Neural progenitor cell (in vitro differentiated cells): Measurements from ENCODE around the gene RAB11FIP2. TPM values are rescaled to one million over a fixed set of nuclear protein-coding genes. Genes with fewer than 3 reads are reported as not detected.

Experiments used
- DNase-seq: peaks from one replicate; pipeline ENCODE4 v3.0.0-alpha.2; 2016; ENCODE audit warnings: low spot score
- H2AFZ ChIP-seq: fragments of 200-600 bp; sonication (generic); replicated peaks from 2 replicates; pipeline ENCODE4 v1.6.1; 2016; ENCODE audit warnings: antibody characterized with exemption
- H3F3A ChIP-seq: fragments of 200-600 bp; sonication (generic); 2 replicates; pipeline ENCODE4 v1.6.1; 2016; ENCODE audit warnings: antibody characterized with exemption, low read depth
- H3K27ac ChIP-seq: fragments of 200-600 bp; sonication (generic); 2 replicates; pipeline ENCODE4 v1.5.1; 2016; ENCODE audit warnings: mild to moderate bottlenecking
- H3K27me3 ChIP-seq: fragments of 200-600 bp; sonication (generic); 2 replicates; pipeline ENCODE4 v1.6.1; 2016; ENCODE audit warnings: mild to moderate bottlenecking, moderate library complexity
- H3K36me3 ChIP-seq: fragments of 200-600 bp; sonication (generic); 2 replicates; pipeline ENCODE4 v1.5.1; 2016
- H3K4me1 ChIP-seq: fragments of 200-600 bp; sonication (generic); 2 replicates; pipeline ENCODE4 v1.6.1; 2016; ENCODE audit warnings: mixed run types
- H3K4me2 ChIP-seq: fragments of 200-600 bp; sonication (generic); 2 replicates; pipeline ENCODE4 v1.6.1; 2016
- H3K4me3 ChIP-seq: fragments of 200-600 bp; sonication (generic); 2 replicates; pipeline ENCODE4 v1.5.1; 2016
- H3K79me2 ChIP-seq: fragments of 200-600 bp; sonication (generic); 2 replicates; pipeline ENCODE4 v1.6.1; 2016; ENCODE audit warnings: low read depth
- H3K9ac ChIP-seq: fragments of 200-600 bp; sonication (generic); 2 replicates; pipeline ENCODE4 v1.6.1; 2016
- H3K9me3 ChIP-seq: fragments of 200-600 bp; sonication (generic); 2 replicates; pipeline ENCODE4 v1.5.1; 2016; ENCODE audit warnings: low read depth
- H4K20me1 ChIP-seq: fragments of 200-600 bp; sonication (generic); 2 replicates; pipeline ENCODE4 v1.6.1; 2016; ENCODE audit warnings: low read depth
- H3K27ac Mint-ChIP-seq: 3 replicates; pipeline ENCODE4 v1.8.0; 2021; ENCODE audit warnings: mixed read lengths
- H3K27me3 Mint-ChIP-seq: 2 replicates; pipeline ENCODE4 v1.8.0; 2022; ENCODE audit warnings: low read depth, mild to moderate bottlenecking, inconsistent platforms, moderate library complexity, mixed read lengths; ENCODE audit not compliant: insufficient read depth
- H3K36me3 Mint-ChIP-seq: 3 replicates; pipeline ENCODE4 v1.8.0; 2021; ENCODE audit warnings: mixed read lengths
- H3K4me1 Mint-ChIP-seq: 3 replicates; pipeline ENCODE4 v1.8.0; 2021; ENCODE audit warnings: mixed read lengths
- H3K4me3 Mint-ChIP-seq: 3 replicates; pipeline ENCODE4 v1.8.0; 2021; ENCODE audit warnings: mild to moderate bottlenecking, moderate library complexity, mixed read lengths
- H3K9me3 Mint-ChIP-seq: 3 replicates; pipeline ENCODE4 v1.8.0; 2020; ENCODE audit warnings: mixed read lengths
- EZH2 ChIP-seq: fragments of 200-600 bp; sonication (generic); IDR thresholded peaks from 2 replicates; pipeline ENCODE4 v1.6.1; 2017; ENCODE audit warnings: antibody characterized with exemption, mild to moderate bottlenecking, moderate library complexity
- EZH2phosphoT487 ChIP-seq: fragments of 200-600 bp; sonication (generic); IDR thresholded peaks from 2 replicates; pipeline ENCODE4 v1.6.1; 2017; ENCODE audit warnings: antibody characterized with exemption
- total RNA-seq: library from RNA; depleted of rRNA; stranded (reverse); fragments of >200 nt; gene quantifications from 2 replicates; pipeline ENCODE4 v1.2.3, GENCODE V29; 2015; ENCODE audit warnings: low replicate concordance
- TF ChIP-seq, protein P1 (sequence below): fragments of 200-600 bp; sonication (generic); IDR thresholded peaks from 2 replicates; pipeline ENCODE4 v1.5.1; 2017; ENCODE audit warnings: antibody characterized with exemption, mild to moderate bottlenecking

Gene RAB11FIP2
- total RNA-seq, 1 donor from 2014 or later: 50.7 TPM

DNA sequence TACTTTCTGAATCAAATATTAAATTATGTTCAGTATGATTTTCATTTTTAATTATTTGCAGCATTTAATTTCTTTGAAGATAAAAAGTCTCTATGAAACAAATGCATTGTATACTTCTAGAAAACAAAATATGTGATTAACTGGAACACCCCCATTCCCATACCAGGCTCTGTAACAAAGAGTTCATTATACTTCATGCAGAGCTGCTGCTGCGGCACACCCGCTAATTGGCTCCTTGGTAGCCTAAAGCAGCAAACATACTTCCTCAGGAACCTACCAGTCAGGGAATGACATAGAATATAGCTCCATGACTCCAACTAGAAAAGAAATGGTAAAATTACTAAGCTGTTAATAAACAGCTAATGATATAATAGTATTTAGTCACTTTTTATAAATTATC is 19.3 kb downstream of the RAB11FIP2 start:
- H4K20me1 ChIP-seq: no peaks in the 10 kb centered on the region
- no peak overlapping the region for H3K27ac ChIP-seq
- no peak overlapping the region for H3K4me3 ChIP-seq
- Mint-ChIP-seq H3K36me3 (no peaks in the 10 kb centered on the region), H3K4me3 (no peak overlapping the region), H3K4me1 (no peaks in the 10 kb centered on the region), H3K27ac (no peak overlapping the region), H3K27me3 (no peaks in the 10 kb centered on the region), H3K9me3 (no peaks in the 10 kb centered on the region)
- H3K4me1 ChIP-seq: peaks cover 37% of the 10 kb centered on the region
- H3K27me3 ChIP-seq: no peaks in the 10 kb centered on the region
- TF ChIP-seq EZH2phosphoT487: no peak
- TF ChIP-seq, protein P1, sequence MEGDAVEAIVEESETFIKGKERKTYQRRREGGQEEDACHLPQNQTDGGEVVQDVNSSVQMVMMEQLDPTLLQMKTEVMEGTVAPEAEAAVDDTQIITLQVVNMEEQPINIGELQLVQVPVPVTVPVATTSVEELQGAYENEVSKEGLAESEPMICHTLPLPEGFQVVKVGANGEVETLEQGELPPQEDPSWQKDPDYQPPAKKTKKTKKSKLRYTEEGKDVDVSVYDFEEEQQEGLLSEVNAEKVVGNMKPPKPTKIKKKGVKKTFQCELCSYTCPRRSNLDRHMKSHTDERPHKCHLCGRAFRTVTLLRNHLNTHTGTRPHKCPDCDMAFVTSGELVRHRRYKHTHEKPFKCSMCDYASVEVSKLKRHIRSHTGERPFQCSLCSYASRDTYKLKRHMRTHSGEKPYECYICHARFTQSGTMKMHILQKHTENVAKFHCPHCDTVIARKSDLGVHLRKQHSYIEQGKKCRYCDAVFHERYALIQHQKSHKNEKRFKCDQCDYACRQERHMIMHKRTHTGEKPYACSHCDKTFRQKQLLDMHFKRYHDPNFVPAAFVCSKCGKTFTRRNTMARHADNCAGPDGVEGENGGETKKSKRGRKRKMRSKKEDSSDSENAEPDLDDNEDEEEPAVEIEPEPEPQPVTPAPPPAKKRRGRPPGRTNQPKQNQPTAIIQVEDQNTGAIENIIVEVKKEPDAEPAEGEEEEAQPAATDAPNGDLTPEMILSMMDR: no peak
- DNase-seq: peak; percentile 36
- H3K9ac ChIP-seq: no peak overlapping the region
- H2AFZ ChIP-seq: no peak overlapping the region
- H3K4me2 ChIP-seq: no peak overlapping the region
- H3K79me2 ChIP-seq: no peaks in the 10 kb centered on the region
- H3K9me3 ChIP-seq: no peaks in the 10 kb centered on the region
- H3K36me3 ChIP-seq: no peaks in the 10 kb centered on the region
- H3F3A ChIP-seq: no peaks in the 10 kb centered on the region

DNA sequence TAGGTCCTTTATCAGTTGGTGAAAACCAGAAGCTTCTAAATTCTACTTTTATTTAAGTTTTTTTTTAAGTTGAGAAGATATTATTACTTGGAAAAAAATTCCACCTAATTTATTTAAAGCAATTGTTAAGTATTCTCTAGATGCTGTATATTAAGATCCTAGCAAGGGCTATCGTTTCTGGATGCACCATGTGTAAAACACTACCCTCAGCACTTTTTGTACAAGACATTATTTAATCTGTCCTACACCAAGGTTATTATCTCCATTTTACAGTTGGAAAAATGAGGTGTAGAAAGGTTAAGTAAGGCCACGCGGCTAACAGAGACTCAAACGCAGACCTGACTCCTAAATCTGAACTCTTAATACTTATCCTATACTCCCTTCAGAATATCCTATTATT is 19.8 kb downstream of the RAB11FIP2 start:
- no peak overlapping the region for H3K9ac ChIP-seq
- H3F3A ChIP-seq: no peaks in the 10 kb centered on the region
- no peak overlapping the region for H3K4me3 ChIP-seq
- no peaks in the 10 kb centered on the region for H3K36me3 ChIP-seq
- no peaks in the 10 kb centered on the region for H3K4me1 Mint-ChIP-seq
- no peak for DNase-seq
- H3K27ac Mint-ChIP-seq: no peak overlapping the region
- no peaks in the 10 kb centered on the region for H3K27me3 ChIP-seq
- TF ChIP-seq, protein P1: no peak
- no peak for TF ChIP-seq EZH2
- TF ChIP-seq EZH2phosphoT487: no peak
- H3K36me3 Mint-ChIP-seq: no peaks in the 10 kb centered on the region
- no peaks in the 10 kb centered on the region for H4K20me1 ChIP-seq
- H3K9me3 Mint-ChIP-seq: no peaks in the 10 kb centered on the region
- no peak overlapping the region for H3K4me3 Mint-ChIP-seq
- H3K9me3 ChIP-seq: no peaks in the 10 kb centered on the region
- H3K4me2 ChIP-seq: no peak overlapping the region
- H3K27ac ChIP-seq: no peak overlapping the region
- H3K4me1 ChIP-seq: peaks cover 37% of the 10 kb centered on the region
- H2AFZ ChIP-seq: no peak overlapping the region
- no peaks in the 10 kb centered on the region for H3K27me3 Mint-ChIP-seq
- H3K79me2 ChIP-seq: no peaks in the 10 kb centered on the region

DNA sequence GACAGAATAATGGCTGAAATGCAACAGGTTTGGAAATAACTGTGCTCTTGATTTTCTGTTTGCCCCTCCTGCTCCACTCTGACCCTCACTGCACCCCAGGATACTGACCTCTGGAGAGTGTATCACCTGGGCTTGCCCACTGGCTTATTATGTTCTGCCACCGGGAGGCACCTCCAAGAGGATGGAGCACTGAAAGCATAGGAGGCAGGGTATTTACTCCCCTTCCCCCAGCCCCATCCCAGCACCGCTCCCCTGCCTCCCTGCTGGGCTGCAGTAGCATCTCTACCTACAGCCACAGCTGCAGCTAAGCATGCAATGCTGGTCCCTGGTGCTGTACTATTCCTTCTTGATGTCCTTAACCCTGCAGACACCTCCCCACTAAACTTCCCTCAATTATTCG is 26.4 kb downstream of the RAB11FIP2 start:
- Histone ChIP-seq H3F3A (peaks cover 34% of the 10 kb centered on the region), H3K79me2 (peaks cover 23% of the 10 kb centered on the region), H3K9ac (no peak overlapping the region), H3K27ac (no peak overlapping the region), H4K20me1 (no peaks in the 10 kb centered on the region), H3K27me3 (no peaks in the 10 kb centered on the region), H2AFZ (no peak overlapping the region), H3K9me3 (no peaks in the 10 kb centered on the region), H3K4me2 (peak overlapping the region; percentile 49), H3K36me3 (no peaks in the 10 kb centered on the region), H3K4me1 (peaks cover 55% of the 10 kb centered on the region), H3K4me3 (no peak overlapping the region)
- Mint-ChIP-seq H3K4me3 (no peak overlapping the region), H3K36me3 (peaks cover 5% of the 10 kb centered on the region), H3K4me1 (peaks cover 44% of the 10 kb centered on the region), H3K27ac (no peak overlapping the region), H3K9me3 (no peaks in the 10 kb centered on the region), H3K27me3 (no peaks in the 10 kb centered on the region)
- TF ChIP-seq, protein P1: no peak
- no peak for TF ChIP-seq EZH2phosphoT487
- no peak for TF ChIP-seq EZH2
- peak; percentile 50 for DNase-seq
